Heart right ventricle (tissue), 16 donors: ENCODE measurements around the gene IDH2. TPM values are rescaled to one million over a fixed set of nuclear protein-coding genes. Genes with fewer than 3 reads are reported as not detected.
"Not testable (repeated sequence)": the region's sequence is repeated elsewhere in the genome, so short reads cannot be mapped to it uniquely, and the experiment has no call there.

Experiments used
- ATAC-seq, 8 donors: fragments of 200-7000 bp; cut with Tn5 transposase; one replicate each; pipeline ENCODE4 v1.9.1; 2020; ENCODE audit warnings: mild to moderate bottlenecking in 8 of 8, moderate library complexity in 8 of 8, moderate number of reproducible peaks in 1 of 8
- DNase-seq, 2 donors: peaks; one replicate each; pipeline ENCODE4 v3.0.0-alpha.2; 2020
- H3K27ac ChIP-seq, 10 donors: fragments of 200-600 bp; sonication (generic) in 2 of 10; one replicate each; pipeline versions ENCODE4 v1.5.0 to v1.8.0; 2020 to 2022; ENCODE audit warnings: mild to moderate bottlenecking in 3 of 10
- H3K27me3 ChIP-seq, 7 donors: fragments of 200-600 bp; one replicate each; pipeline ENCODE4 v1.8.0; 2021 to 2022; ENCODE audit warnings: mild to moderate bottlenecking in 2 of 7
- H3K36me3 ChIP-seq, 9 donors: fragments of 200-600 bp; sonication (generic) in 1 of 9; one replicate each; pipeline versions ENCODE4 v1.5.0 to v1.8.0; 2020 to 2022; ENCODE audit warnings: mild to moderate bottlenecking in 2 of 9
- H3K4me1 ChIP-seq, 9 donors: fragments of 200-600 bp; sonication (generic) in 1 of 9; one replicate each; pipeline versions ENCODE4 v1.5.0 to v1.8.0; 2020 to 2022; ENCODE audit warnings: mild to moderate bottlenecking in 4 of 9
- H3K4me3 ChIP-seq, 10 donors: fragments of 200-600 bp; sonication (generic) in 2 of 10; one replicate each; pipeline versions ENCODE4 v1.5.0 to v1.8.0; 2020 to 2022; ENCODE audit warnings: mild to moderate bottlenecking in 7 of 10, moderate library complexity in 2 of 10
- H3K9me3 ChIP-seq, 11 donors: fragments of 200-600 bp in 10 of 11; sonication (generic) in 2 of 11; one replicate each; pipeline versions ENCODE4 v1.5.0 to v1.8.0; 2013 to 2022; ENCODE audit warnings: mild to moderate bottlenecking in 2 of 11, control low read depth in 1 of 11, moderate library complexity in 1 of 11
- WGBS, 2 donors: extraction: QIAGEN DNeasy Blood & Tissue Kit; methylation state at CpG; one replicate each; pipeline ENCODE4 v1.1.7; 2013; ENCODE audit warnings: inconsistent platforms in 1 of 2; 5-methylcytosine and 5-hydroxymethylcytosine counted together
- intact Hi-C, 10 donors: fragments of 100-400 bp; cut with DNase I; formaldehyde crosslinking; loops; one replicate each; pipeline versions ENCODE4 v1.11.1 to v1.14.2; 2022
- polyA plus RNA-seq, 2 donors: library from polyadenylated mRNA; stranded (reverse); fragments of 200-250 nt; gene quantifications; one replicate each; pipeline ENCODE4 v1.2.3, GENCODE V29; 2013
- total RNA-seq, 10 donors: library from RNA; stranded (reverse); fragmentation: NEBNext Ultra II Directional in 3 of 10; extraction: Animal tissue kit (Norgen Biotek cat#: 25700) in 3 of 10; gene quantifications; one replicate each; pipeline versions ENCODE4 v1.2.1 to v1.2.4, GENCODE V29; 2021 to 2023
- TF ChIP-seq, protein P1 (sequence below), 9 donors: fragments of 200-600 bp; sonication (generic) in 2 of 9; IDR thresholded peaks; one replicate each; pipeline versions ENCODE4 v1.5.0 to v1.8.0; 2021 to 2022; ENCODE audit warnings: antibody characterized with exemption in 9 of 9, mild to moderate bottlenecking in 5 of 9, moderate library complexity in 1 of 9
- donor health status: Arrhythmogenic right ventricular cardiomyopathy.
- donor health status: ischemic (EF 13 %, LVEDD 7.1; RV severe dilation, severe dysfunction).
- donor health status: healthy with polysubstance abuse.
- donor health status: DM: no; HTN: yes; CAD: no.
- donor health status: DM: no; HTN: no; CAD: no.
- donor health status: ischemic (EF 25% LVEDD 6.9; RV normal size, moderate dysfunction).
- donor health status: ischemic (EF 25% LVEDD 5.7; RV mildly dilated, moderate dysfunction).
- donor health status: healthy.
- donor health status: DM: yes; HTN: yes; CAD: no.
- donor health status: Ischemic cardiomyopathy.
- donor health status: ischemic (EF 35%, LVEDD 5.7; RV mildly dilated, moderate dysfunction).
- donor health status: nonischemic (EF 11% LVEDD 7.7; RV severe dilation, severe dysfunction).
- donor health status: DM: yes; HTN: yes; CAD: no.
- donor health status: PGD.
- donor health status: ischemic (EF 29% LVEDD 5.4; RV normal size, mild dysfunction).
- donor health status: nonischemic (EF 23%, LVEDD 6.1; RV moderate dilation, normal function).

The IDH2 gene
- total and polyA plus RNA-seq, 12 donors: 279 to 1,135 (median 923) TPM

GRCh38 chr15:90074916-90075315 lies 27.4 kb downstream of the IDH2 start:
- ATAC-seq (peak in 1 of 8 donors; percentile 5), DNase-seq (no peak)
- intact Hi-C loops: loop anchor here (5.0 to 10.0 kb wide), 7 partner anchors 163 to 320 kb away; partner anchors contain the start of genes ARPIN (in 4 of the 10), AP3S2 (in 1 of the 10) and MESP1 (in 1 of the 10)
- Histone ChIP-seq H3K4me3 (no peak overlapping the region), H3K9me3 (no peaks in the 10 kb centered on the region), H3K4me1 (peaks cover 0 to 26% (median 8%) of the 10 kb centered on the region in 9 donors), H3K27ac (peak overlapping the region in 2 of 10 donors; percentile 39 to 41), H3K36me3 (peaks cover 0 to 89% (median 0%) of the 10 kb centered on the region in 9 donors), H3K27me3 (no peaks in the 10 kb centered on the region)
- 64 to 76% methylated on average over 5 of the region's 5 CpGs for WGBS, 2 donors
- TF ChIP-seq, protein P1, sequence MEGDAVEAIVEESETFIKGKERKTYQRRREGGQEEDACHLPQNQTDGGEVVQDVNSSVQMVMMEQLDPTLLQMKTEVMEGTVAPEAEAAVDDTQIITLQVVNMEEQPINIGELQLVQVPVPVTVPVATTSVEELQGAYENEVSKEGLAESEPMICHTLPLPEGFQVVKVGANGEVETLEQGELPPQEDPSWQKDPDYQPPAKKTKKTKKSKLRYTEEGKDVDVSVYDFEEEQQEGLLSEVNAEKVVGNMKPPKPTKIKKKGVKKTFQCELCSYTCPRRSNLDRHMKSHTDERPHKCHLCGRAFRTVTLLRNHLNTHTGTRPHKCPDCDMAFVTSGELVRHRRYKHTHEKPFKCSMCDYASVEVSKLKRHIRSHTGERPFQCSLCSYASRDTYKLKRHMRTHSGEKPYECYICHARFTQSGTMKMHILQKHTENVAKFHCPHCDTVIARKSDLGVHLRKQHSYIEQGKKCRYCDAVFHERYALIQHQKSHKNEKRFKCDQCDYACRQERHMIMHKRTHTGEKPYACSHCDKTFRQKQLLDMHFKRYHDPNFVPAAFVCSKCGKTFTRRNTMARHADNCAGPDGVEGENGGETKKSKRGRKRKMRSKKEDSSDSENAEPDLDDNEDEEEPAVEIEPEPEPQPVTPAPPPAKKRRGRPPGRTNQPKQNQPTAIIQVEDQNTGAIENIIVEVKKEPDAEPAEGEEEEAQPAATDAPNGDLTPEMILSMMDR (IDR thresholded peaks at IDR 0.05): no peak

- H3K9me3 ChIP-seq: no peaks in the 10 kb centered on the region
- DNase-seq: no peak
- H3K27me3 ChIP-seq: no peaks in the 10 kb centered on the region
- peaks cover 0 to 80% (median 0%) of the 10 kb centered on the region in 9 donors for H3K36me3 ChIP-seq
- ATAC-seq: peak in 4 of 8 donors; percentile 15 to 37 (median 18)
- H3K4me1 ChIP-seq: peaks cover 0 to 28% (median 8%) of the 10 kb centered on the region in 9 donors
- peak overlapping the region in 5 of 10 donors; percentile 10 to 41 (median 35) for H3K27ac ChIP-seq
- TF ChIP-seq, protein P1 (IDR thresholded peaks at IDR 0.05): no peak
- intact Hi-C loops: loop anchor here in 9 of 10 donors (5.0 to 10.0 kb wide), 7 partner anchors 162 to 319 kb away; partner anchors contain the start of genes ARPIN (in 4 of the 9), AP3S2 (in 1 of the 9) and MESP1 (in 1 of the 9)
- WGBS, 2 donors: 78 to 88% methylated on average over 12 of the region's 12 CpGs
- H3K4me3 ChIP-seq: no peak overlapping the region
Observed at GRCh38 chr15:90074023-90074422, 28.2 kb downstream of the IDH2 start.

DNA sequence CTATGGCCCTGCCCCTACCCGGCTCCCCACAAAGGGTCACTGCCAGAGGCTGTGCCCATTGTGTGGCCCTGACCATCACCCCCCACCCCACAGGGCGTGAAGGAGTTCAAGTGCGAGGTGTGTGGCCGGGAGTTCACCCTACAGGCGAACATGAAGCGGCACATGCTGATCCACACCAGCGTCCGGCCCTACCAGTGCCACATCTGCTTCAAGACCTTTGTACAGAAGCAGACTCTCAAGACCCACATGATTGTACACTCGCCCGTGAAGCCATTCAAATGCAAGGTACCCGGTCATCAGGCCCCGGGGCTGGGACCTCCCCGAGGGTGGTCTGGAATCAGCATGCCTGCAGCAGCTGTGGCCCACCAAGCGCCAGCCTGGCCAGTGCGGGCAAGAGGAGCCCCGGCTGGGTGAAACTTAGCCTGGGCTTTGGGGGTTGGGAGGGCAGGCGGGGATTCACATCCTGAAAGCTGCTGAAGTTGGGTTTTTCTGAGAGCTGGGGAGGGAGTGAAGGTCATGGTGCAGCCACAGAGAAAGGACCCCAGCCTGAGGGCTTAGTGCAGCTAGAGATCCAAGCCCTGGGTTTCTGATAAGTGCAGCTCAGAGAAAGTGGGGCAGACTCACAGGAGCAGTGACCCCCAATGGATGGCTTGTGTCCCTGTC lies 29.2 kb downstream of the IDH2 start:
- DNase-seq: no peak
- TF ChIP-seq, protein P1 (IDR thresholded peaks at IDR 0.05): no peak
- Histone ChIP-seq H3K4me3 (no peak overlapping the region), H3K4me1 (peaks cover 0 to 29% (median 8%) of the 10 kb centered on the region in 9 donors), H3K27ac (peak overlapping the region in 1 of 10 donors; percentile 41), H3K27me3 (no peaks in the 10 kb centered on the region), H3K36me3 (peaks cover 0 to 79% (median 0%) of the 10 kb centered on the region in 9 donors), H3K9me3 (no peaks in the 10 kb centered on the region)
- WGBS, 2 donors: 94 to 97% methylated on average over 17 of the region's 17 CpGs
- intact Hi-C loops: loop anchor here in 9 of 10 donors (5.0 to 10.0 kb wide), 7 partner anchors 161 to 318 kb away; partner anchors contain the start of genes ARPIN (in 4 of the 9), AP3S2 (in 1 of the 9) and MESP1 (in 1 of the 9)
- peak in 1 of 8 donors; percentile 37 for ATAC-seq

DNA sequence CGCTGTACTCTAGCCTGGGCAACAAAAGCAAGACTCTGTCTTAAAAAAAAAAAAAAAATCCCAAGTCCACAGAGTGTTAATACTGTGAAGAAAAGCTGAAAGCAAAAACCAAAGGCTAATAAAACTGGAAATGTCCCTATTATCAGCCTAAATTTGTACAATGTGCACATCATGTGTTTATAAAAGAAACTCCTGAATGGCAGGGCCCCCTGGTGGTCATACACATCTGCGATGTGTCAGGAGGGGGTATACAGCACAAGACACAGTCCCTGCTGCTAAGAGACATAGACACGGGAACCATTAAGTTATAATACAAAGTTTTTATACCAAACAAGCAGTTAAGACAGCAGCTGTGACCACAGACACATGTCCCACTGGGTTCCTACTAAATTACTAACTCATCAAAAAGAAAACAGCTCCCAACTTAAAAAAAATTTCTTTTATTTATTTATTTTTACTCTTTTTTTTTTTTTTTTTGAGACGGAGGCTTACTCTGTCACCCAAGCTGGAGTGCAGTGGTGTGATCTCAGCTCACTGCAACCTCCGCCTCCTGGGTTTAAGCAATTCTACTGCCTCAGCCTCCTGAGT lies 31.0 kb downstream of the IDH2 start:
- TF ChIP-seq, protein P1 (IDR thresholded peaks at IDR 0.05): peak; percentile 74 to 93 (median 85)
- Histone ChIP-seq H3K27ac (peak overlapping the region in 3 of 10 donors; percentile 30 to 62 (median 32)), H3K9me3 (no peaks in the 10 kb centered on the region), H3K4me1 (peaks cover 0 to 29% (median 8%) of the 10 kb centered on the region in 9 donors), H3K27me3 (no peaks in the 10 kb centered on the region), H3K4me3 (no peak overlapping the region), H3K36me3 (peaks cover 0 to 75% (median 0%) of the 10 kb centered on the region in 9 donors)
- 44 to 46% methylated on average over 5 of the region's 5 CpGs for WGBS, 2 donors
- intact Hi-C loops: loop anchor here in 9 of 10 donors (2.0 to 10.0 kb wide), 8 partner anchors 159 to 317 kb away; partner anchors contain the start of genes ARPIN (in 4 of the 9), AP3S2 (in 1 of the 9) and MESP1 (in 1 of the 9)
- DNase-seq: peak; percentile 75 to 90
- peak in 7 of 8 donors; percentile 59 to 86 (median 83) for ATAC-seq

DNA sequence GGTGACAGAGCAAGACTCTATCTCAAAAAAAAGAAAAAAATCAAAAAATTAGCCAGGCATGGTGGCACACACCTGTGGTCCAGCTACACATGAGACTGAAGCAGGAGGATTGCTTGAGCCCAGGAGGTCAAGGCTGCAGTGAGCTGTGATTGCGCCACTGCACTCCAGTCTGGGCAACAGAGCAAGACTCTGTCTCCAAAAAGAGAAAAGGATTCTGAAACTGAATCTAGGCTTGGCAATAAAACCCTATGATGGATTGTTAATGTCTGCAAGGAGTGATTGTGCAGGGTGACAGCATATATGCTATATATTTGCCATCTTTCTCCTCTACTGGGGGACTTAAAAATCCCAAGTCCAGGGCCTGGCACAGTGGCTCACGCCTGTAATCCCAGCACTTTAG lies 31.6 kb downstream of the IDH2 start:
- Histone ChIP-seq H3K4me1 (peaks cover 0 to 36% (median 11%) of the 10 kb centered on the region in 9 donors), H3K27ac (peak overlapping the region in 2 of 10 donors; percentile 30 to 62), H3K36me3 (peaks cover 0 to 68% (median 0%) of the 10 kb centered on the region in 9 donors)
- not testable (repeated sequence) for H3K27me3 ChIP-seq, DNase-seq, H3K4me3 ChIP-seq, ATAC-seq, H3K9me3 ChIP-seq
- intact Hi-C loops: loop anchor here in 9 of 10 donors (2.0 to 10.0 kb wide), 8 partner anchors 158 to 316 kb away; partner anchors contain the start of genes ARPIN (in 4 of the 9), AP3S2 (in 1 of the 9) and MESP1 (in 1 of the 9)
- 95 to 98% methylated on average over 2 of the region's 2 CpGs for WGBS, 2 donors
